Upper lobe of left lung (tissue), 4 donors: ENCODE results near the gene KCNJ3.

ENCODE experiments used
- EP300 ChIP-seq, 4 donors: sonication (generic); formaldehyde crosslinking; IDR thresholded peaks; one replicate each; pipeline ENCODE4 v1.5.1; 2017; ENCODE audit warnings: antibody characterized with exemption in 4 of 4, control low read depth in 2 of 4
- POLR2A ChIP-seq, 4 donors: fragments of 450-650 bp; IDR thresholded peaks; one replicate each; pipeline ENCODE4 v1.5.1; 2016 to 2017; ENCODE audit warnings: antibody characterized with exemption in 4 of 4, mild to moderate bottlenecking in 2 of 4
- POLR2AphosphoS5 ChIP-seq, 2 donors: sonication (generic); formaldehyde crosslinking; IDR thresholded peaks; one replicate each; pipeline ENCODE4 v1.5.1; 2017; ENCODE audit warnings: antibody characterized with exemption in 2 of 2
- TF ChIP-seq, protein P1 (sequence below), 6 experiments: fragments of 450-650 bp in 4 of 6; fragments of 200-600 bp in 2 of 6; sonication (generic) in 2 of 6; IDR thresholded peaks; one replicate each; pipeline ENCODE4 v1.5.1; 2016 to 2019; ENCODE audit warnings: antibody characterized with exemption in 6 of 6

- TF ChIP-seq POLR2A (IDR thresholded peaks at IDR 0.05): no peak
- TF ChIP-seq, protein P1, sequence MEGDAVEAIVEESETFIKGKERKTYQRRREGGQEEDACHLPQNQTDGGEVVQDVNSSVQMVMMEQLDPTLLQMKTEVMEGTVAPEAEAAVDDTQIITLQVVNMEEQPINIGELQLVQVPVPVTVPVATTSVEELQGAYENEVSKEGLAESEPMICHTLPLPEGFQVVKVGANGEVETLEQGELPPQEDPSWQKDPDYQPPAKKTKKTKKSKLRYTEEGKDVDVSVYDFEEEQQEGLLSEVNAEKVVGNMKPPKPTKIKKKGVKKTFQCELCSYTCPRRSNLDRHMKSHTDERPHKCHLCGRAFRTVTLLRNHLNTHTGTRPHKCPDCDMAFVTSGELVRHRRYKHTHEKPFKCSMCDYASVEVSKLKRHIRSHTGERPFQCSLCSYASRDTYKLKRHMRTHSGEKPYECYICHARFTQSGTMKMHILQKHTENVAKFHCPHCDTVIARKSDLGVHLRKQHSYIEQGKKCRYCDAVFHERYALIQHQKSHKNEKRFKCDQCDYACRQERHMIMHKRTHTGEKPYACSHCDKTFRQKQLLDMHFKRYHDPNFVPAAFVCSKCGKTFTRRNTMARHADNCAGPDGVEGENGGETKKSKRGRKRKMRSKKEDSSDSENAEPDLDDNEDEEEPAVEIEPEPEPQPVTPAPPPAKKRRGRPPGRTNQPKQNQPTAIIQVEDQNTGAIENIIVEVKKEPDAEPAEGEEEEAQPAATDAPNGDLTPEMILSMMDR (IDR thresholded peaks at IDR 0.05): no peak
- TF ChIP-seq POLR2AphosphoS5 (IDR thresholded peaks at IDR 0.05): no peak
- TF ChIP-seq EP300 (IDR thresholded peaks at IDR 0.05): no peak
Observed at GRCh38 chr2:154846842-154847241, 148.3 kb downstream of the KCNJ3 start.
